Epithelial cell of proximal tubule (primary cell): ENCODE measurements around the gene RPS6KA2. TPM values are rescaled to one million over a fixed set of nuclear protein-coding genes. Genes with fewer than 3 reads are reported as not detected.

Experiments used
- DNase-seq: peaks from one replicate; pipeline ENCODE4 v3.0.0-alpha.2; 2011; ENCODE audit warnings: low read depth
- H3K4me3 ChIP-seq: 2 replicates; pipeline ENCODE4 v1.5.1; 2011; ENCODE audit warnings: low read depth, mild to moderate bottlenecking, low read length
- total RNA-seq: library from RNA; depleted of rRNA; stranded (reverse); fragments of >200 nt; gene quantifications from 2 replicates; pipeline ENCODE4 v1.2.3, GENCODE V29; 2015
- TF ChIP-seq, protein P1 (sequence below): conservative IDR thresholded peaks from 2 replicates; pipeline ENCODE4 v1.5.1; 2012; ENCODE audit warnings: low read depth, mild to moderate bottlenecking, low read length

Gene RPS6KA2
- total RNA-seq, 1 donor from 2014 or later, result 20.8 TPM

- no peak for DNase-seq
- TF ChIP-seq, protein P1, sequence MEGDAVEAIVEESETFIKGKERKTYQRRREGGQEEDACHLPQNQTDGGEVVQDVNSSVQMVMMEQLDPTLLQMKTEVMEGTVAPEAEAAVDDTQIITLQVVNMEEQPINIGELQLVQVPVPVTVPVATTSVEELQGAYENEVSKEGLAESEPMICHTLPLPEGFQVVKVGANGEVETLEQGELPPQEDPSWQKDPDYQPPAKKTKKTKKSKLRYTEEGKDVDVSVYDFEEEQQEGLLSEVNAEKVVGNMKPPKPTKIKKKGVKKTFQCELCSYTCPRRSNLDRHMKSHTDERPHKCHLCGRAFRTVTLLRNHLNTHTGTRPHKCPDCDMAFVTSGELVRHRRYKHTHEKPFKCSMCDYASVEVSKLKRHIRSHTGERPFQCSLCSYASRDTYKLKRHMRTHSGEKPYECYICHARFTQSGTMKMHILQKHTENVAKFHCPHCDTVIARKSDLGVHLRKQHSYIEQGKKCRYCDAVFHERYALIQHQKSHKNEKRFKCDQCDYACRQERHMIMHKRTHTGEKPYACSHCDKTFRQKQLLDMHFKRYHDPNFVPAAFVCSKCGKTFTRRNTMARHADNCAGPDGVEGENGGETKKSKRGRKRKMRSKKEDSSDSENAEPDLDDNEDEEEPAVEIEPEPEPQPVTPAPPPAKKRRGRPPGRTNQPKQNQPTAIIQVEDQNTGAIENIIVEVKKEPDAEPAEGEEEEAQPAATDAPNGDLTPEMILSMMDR, result no peak
- no peak overlapping the region for H3K4me3 ChIP-seq
These were observed 142.2 kb downstream of the RPS6KA2 start for GRCh38 chr6:166484863-166485262.

DNA sequence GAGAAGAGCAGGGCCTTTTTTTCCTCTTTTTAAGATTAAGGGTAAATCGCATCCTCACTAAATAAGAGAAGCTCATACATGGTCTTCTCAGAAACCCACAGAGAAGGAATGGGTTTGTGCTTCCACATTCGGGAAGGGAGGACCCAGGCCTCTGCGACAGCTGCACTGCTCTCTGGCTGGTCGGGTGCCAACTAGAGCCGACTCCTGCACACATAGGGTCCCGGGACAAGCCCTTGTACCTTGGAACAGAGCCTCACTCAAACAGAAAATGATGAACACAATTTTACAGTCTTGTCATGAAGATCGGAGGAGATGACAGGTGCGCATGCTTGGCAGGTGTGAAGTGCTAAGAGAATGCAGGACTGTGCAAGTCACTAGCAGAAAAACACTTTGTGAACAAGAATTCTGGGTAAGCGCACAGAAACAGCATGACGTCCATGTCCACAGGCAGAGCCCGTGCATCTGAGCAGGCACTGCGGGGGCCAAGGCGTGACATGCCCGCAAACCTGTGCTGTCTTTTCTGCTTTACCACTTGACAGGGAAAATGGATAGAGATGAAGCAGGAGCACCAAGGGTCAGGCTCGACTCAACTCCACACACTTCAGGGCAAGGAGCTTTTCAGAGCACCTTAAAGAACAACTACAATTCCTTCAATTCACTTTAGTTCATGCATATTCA lies 143.3 kb downstream of the RPS6KA2 start:
- TF ChIP-seq, protein P1, result no peak
- DNase-seq, result no peak
- no peak overlapping the region for H3K4me3 ChIP-seq

DNA sequence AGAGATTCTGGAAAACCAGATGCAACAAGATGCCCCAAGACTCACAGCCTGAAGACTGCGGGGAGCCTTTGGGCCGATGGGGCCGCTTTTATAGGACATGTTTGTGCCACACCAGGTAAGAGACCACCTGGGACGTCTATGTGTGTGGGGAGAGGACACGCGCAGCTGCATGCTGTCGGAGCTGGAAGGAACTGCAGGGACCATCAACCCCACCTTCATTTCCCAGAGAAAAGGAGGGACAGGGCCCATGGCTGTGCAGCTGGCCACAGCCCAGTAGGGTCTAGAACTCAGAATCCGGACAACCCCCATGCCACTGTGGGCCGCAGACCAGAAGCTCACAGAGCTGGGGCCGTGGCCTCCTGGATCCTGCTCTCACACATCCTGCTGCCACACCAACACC lies 144.0 kb downstream of the RPS6KA2 start:
- DNase-seq, result no peak

DNA sequence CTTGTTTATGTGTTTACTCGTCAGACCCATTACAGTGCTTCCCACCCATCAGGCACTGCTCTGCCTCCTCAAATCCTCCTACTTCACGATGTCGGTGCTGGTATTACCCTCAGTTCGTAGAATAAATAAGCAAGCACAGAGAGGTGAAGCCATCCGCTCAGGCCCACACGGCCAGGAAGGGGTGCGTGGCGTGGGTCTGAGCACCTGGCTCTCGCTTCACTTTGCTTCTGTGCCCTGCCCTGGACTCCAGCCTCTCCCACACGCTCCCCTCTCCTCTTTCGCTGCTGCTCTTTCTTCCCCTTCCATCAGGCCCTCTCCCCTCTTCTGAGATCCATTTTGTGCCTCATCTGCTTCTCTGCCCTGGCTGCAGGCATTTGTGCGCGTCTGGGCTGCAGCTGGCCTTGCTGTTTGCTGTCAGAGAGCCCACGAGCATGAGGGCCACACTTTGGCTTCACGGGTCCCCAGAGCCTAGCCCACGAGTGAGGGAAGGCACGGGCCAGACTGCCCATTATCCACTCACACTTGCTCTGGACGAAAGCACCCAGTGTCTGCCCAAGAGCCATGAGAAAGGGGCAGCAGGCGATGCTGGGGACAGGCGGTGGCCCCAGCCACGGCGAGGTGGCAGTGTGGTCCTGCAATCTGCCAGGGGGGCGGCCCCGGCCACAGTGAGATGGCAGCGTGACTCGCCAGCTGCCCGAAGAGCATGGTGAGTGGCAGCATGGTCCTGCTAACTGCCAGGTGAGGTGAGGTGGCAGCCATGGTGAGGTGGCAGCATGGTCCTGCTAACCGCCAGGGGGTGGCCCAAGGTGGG lies 148.1 kb downstream of the RPS6KA2 start:
- H3K4me3 ChIP-seq, result no peak overlapping the region
- TF ChIP-seq, protein P1, result no peak
- no peak for DNase-seq

More for the DNA sequence above, 144.0 kb downstream of the RPS6KA2 start:
- TF ChIP-seq, protein P1, result no peak
- H3K4me3 ChIP-seq, result no peak overlapping the region

- TF ChIP-seq, protein P1, result no peak
- no peak overlapping the region for H3K4me3 ChIP-seq
- DNase-seq, result no peak
These were observed 149.2 kb downstream of the RPS6KA2 start for GRCh38 chr6:166477647-166478365.

- DNase-seq, result no peak
- H3K4me3 ChIP-seq, result no peak overlapping the region
- TF ChIP-seq, protein P1, result no peak
These were observed 150.3 kb downstream of the RPS6KA2 start for GRCh38 chr6:166476634-166477215.
